ENCODE data around the gene CIB1.
A peak's percentile ranks its signal among the peaks of the same experiment; 100 is the strongest.
"Not testable (repeated sequence)": the region's sequence is repeated elsewhere in the genome, so short reads cannot be mapped to it uniquely, and the experiment has no call there.

Gene CIB1
- long read RNA-seq, transcript CIB1-202 (7 exons, 1,096 nt) = minor isoform, 5 of 177 reads
- long read RNA-seq, transcript CIB1-201 (7 exons, 1,247 nt) = major isoform, 125 of 177 reads
- long read RNA-seq, partial matches to known transcripts = 9 of 177 reads
- long read RNA-seq, other reads (novel, unspliced or antisense) = 38 of 177 reads

DNA sequence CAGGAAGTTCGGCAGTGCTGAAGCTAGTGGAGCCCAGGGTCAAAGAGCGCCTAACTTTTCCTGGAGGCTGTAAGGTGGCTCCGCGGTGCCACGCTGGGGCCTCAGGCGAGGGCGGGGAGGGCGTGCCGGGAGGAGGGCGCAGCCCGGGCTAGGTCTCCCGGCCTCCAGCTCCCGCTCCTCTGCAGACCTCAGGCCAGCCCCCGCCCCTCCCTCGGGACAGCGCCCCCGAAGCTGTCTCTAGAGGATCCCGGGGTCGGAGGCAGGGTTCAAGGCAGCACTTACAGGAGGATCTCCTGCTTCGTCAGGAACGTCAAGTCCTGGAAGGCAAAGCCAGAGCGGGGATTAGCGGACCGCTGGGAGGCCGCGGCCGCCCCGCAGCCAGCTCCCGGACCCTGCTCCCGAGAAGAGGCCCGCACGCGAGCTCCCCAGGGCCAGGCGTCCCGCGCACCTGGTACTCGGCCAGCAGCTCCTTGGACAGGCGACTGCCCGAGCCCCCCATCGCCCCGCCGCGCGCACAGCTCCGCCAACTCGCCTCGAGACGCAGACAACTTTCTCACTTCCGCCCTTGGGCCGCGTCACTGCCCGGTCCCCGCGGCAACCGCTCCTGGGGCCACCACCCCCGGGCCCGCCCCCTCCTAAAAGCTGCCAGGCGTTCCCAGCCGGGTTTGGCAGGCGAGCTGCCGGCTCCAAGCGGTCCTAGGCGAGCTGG, at the start of gene CIB1:
CIB1 (minus strand) TSS at position 555 of the 709 bp plus-strand sequence; CDS start at position 499, 56 bp downstream.
- TF ChIP-seq SPI1 (IDR thresholded peaks at IDR 0.05; ENCODE audit: borderline replicate concordance, low read depth) (peak; percentile 88), POLR2AphosphoS5 (IDR thresholded peaks at IDR 0.05; ENCODE audit: low read depth) (peak; percentile 71), GABPA (IDR thresholded peaks at IDR 0.05; ENCODE audit: low read depth) (no peak), REST (IDR thresholded peaks at IDR 0.05; ENCODE audit: insufficient replicate concordance, low read depth) (no peak)
- TF ChIP-seq, protein P1, sequence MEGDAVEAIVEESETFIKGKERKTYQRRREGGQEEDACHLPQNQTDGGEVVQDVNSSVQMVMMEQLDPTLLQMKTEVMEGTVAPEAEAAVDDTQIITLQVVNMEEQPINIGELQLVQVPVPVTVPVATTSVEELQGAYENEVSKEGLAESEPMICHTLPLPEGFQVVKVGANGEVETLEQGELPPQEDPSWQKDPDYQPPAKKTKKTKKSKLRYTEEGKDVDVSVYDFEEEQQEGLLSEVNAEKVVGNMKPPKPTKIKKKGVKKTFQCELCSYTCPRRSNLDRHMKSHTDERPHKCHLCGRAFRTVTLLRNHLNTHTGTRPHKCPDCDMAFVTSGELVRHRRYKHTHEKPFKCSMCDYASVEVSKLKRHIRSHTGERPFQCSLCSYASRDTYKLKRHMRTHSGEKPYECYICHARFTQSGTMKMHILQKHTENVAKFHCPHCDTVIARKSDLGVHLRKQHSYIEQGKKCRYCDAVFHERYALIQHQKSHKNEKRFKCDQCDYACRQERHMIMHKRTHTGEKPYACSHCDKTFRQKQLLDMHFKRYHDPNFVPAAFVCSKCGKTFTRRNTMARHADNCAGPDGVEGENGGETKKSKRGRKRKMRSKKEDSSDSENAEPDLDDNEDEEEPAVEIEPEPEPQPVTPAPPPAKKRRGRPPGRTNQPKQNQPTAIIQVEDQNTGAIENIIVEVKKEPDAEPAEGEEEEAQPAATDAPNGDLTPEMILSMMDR (IDR thresholded peaks at IDR 0.05; ENCODE audit: insufficient read depth, low read length) = no peak
- H3K27ac ChIP-seq (replicated peaks) = peak within 1 kb of the TSS; percentile 80
- peak within 1 kb of the TSS; percentile 80 for H3K4me3 ChIP-seq (replicated peaks; ENCODE audit: insufficient read depth, low read length)
- no peaks in the 10 kb centered on the region for H3K27me3 ChIP-seq (ENCODE audit: insufficient read depth, poor library complexity, severe bottlenecking)
- DNase-seq (ENCODE audit: low read depth in 1 of 2, low spot score in 1 of 2) = peak; percentile 93 to 98

DNA sequence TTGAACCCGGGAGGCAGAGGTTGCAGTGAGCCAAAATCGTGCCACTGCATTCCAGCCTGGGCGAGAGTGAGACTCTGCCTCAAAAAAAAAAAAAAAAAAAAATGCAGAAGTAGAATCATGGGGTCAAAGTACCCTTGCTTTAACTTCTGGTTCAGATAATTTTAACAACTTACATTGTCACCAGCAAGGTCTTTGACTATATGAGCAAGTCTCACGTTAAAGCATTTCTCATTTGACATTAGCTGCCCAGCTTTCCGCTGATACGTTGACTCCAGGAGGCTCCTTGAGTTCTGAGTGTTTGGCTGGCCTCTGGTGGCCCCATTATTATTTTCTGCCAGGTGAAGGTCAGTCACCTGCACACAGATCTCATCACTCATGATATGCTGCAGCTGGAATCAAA, 47.9 kb upstream of the CIB1 start:
- not testable (repeated sequence) for H3K27me3 ChIP-seq (ENCODE audit: insufficient read depth, poor library complexity, severe bottlenecking); DNase-seq (ENCODE audit: low read depth in 1 of 2, low spot score in 1 of 2); H3K27ac ChIP-seq (replicated peaks); H3K4me3 ChIP-seq (replicated peaks; ENCODE audit: insufficient read depth, low read length)
- peak; percentile 7; the same call in 1 of the 2 replicates for TF ChIP-seq SPI1 (IDR thresholded peaks at IDR 0.05; ENCODE audit: borderline replicate concordance, low read depth)

- not testable (repeated sequence) for H3K27ac ChIP-seq (replicated peaks)
Observed at GRCh38 chr15:90280743-90281142, 47.0 kb upstream of the CIB1 start.

DNA sequence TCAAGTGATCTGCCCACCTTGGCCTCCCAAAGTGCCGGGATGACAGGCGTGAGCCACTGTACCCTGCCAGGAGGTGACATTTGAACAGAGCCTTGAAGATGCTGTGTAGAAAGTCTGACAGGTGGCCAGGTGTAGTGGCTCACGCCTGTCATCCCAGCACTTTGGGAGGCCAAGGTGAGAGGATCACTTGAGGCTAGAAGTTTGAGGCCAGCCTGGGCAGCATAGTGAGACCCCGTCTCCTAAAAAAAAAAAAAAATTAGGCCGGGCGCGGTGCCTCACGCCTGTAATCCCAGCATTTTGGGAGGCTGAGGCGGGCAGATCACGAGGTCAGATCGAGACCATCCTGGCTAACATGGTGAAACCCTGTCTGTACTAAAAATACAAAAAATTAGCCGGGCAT, 44.7 kb upstream of the CIB1 start:
- H3K4me3 ChIP-seq (replicated peaks; ENCODE audit: insufficient read depth, low read length); H3K27ac ChIP-seq (replicated peaks); H3K27me3 ChIP-seq (ENCODE audit: insufficient read depth, poor library complexity, severe bottlenecking); DNase-seq (ENCODE audit: low read depth in 1 of 2, low spot score in 1 of 2): not testable (repeated sequence)

More at GRCh38 chr15:90280743-90281142, 47.0 kb upstream of the CIB1 start:
- H3K4me3 ChIP-seq (replicated peaks; ENCODE audit: insufficient read depth, low read length); H3K27me3 ChIP-seq (ENCODE audit: insufficient read depth, poor library complexity, severe bottlenecking); DNase-seq (ENCODE audit: low read depth in 1 of 2, low spot score in 1 of 2): not testable (repeated sequence)

DNA sequence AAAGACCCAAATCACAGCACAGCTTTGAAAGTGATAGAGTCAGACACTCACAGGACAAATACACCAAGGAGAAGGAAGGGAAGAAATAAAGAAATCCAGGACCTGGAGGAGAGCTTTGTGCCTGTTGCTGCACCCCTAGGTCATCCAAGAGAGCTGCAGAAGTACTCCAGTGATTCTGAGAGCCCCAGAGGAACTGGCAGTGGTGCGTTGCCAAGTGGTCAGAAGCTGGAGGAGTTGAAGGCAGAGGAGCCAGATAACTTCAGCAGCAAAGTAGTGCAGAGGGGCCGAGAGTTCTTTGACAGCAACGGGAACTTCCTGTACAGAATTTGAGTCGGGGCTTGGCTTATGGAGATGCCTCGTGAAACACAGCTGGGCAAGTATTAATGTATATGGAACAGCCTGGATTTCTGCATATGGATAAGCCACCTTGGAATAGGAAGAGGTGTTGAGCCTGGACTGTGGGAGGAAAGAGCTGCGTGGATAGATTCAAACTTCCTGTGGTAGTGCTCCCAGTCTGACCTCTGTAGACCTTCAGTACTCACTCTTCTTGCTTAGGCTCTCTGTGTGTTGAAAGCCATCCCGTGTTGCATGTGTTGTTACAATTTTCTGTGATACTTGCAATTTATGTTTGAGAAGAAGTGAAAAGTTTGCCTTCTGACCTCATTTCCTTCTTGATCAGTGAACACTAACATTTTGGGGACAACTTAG, 37.9 kb upstream of the CIB1 start:
- H3K27me3 ChIP-seq (ENCODE audit: insufficient read depth, poor library complexity, severe bottlenecking) = no peaks in the 10 kb centered on the region
- H3K4me3 ChIP-seq (replicated peaks; ENCODE audit: insufficient read depth, low read length) = no peak overlapping the region
- H3K27ac ChIP-seq (replicated peaks) = no peak overlapping the region
- no peak for DNase-seq (ENCODE audit: low read depth in 1 of 2, low spot score in 1 of 2)
- TF ChIP-seq REST (IDR thresholded peaks at IDR 0.05; ENCODE audit: insufficient replicate concordance, low read depth) = no peak
- TF ChIP-seq GABPA (IDR thresholded peaks at IDR 0.05; ENCODE audit: low read depth) = no peak
- TF ChIP-seq POLR2AphosphoS5 (IDR thresholded peaks at IDR 0.05; ENCODE audit: low read depth) = no peak
- TF ChIP-seq SPI1 (IDR thresholded peaks at IDR 0.05; ENCODE audit: borderline replicate concordance, low read depth) = no peak
- TF ChIP-seq, protein P1 (IDR thresholded peaks at IDR 0.05; ENCODE audit: insufficient read depth, low read length) = no peak
